ENCODE results near the gene LOXHD1.

The LOXHD1 gene

DNA sequence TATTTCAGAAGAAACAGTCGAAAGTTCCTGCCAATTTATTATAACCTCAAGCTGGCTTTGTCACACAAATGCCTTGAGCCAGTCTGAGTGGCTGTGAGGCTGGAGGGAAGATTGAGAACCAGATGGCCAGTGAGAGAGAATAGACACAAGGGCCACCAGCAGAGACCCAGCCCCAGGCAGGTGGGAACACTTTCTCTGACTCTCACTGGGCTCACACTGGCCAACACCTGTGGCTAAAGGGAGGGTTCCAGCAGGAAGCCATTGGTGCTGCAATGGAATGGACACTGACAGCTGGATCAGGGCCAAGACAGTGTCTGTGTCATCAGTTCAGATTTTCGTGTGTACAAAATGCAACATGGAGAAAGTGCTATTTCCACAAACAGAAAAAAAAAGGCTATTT lies 29.9 kb downstream of the LOXHD1 start:
- no peak for DNase-seq (ENCODE audit: low spot score)

- no peak for DNase-seq (ENCODE audit: low spot score)
These were observed 32.0 kb downstream of the LOXHD1 start for GRCh38 chr18:46625069-46625468.

DNA sequence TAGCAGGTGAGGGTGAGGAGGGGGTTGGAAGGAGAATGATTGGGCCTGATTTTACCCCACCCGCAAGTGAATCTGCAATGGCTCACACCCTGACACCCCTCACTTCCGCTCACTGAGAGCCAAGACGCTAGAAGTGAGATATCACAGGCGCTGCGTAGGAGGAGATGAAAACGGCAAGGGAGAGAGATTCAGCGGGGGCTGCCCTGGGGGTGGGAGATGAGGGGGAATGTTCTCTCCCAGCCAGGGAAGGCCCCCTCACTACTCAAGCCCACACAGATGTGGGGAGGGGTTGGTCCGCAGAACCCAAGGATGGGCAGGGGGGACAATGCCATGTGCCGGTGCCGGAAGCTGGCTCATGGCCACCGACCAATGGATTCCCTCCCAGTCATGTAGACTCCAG lies 32.9 kb downstream of the LOXHD1 start:
- no peak for DNase-seq (ENCODE audit: low spot score)

- DNase-seq (ENCODE audit: low spot score): peak; percentile 6
These were observed 33.5 kb downstream of the LOXHD1 start for GRCh38 chr18:46623541-46623940.

DNA sequence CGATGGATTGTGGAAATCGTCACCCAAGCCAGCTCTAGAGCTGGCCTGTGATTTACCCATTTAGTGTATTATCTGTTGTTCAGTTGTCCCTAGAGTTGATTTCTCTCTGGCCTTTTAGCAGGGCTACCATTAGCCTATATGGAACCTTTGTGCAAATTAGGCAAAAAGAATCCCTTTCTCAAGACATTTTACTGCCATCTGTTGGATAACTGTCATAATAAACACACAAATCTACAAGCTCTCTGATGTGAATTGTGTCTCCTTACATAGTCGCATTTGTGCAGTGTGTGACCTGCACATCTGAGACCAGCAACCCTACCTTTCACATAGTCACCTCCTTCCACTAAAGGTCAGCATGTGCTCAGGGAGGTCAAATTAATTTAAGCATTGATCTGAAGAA lies 34.0 kb downstream of the LOXHD1 start:
- peak; percentile 4 for DNase-seq (ENCODE audit: low spot score)

- no peak for DNase-seq (ENCODE audit: low spot score)
These were observed 34.6 kb downstream of the LOXHD1 start for GRCh38 chr18:46622451-46622850.

DNA sequence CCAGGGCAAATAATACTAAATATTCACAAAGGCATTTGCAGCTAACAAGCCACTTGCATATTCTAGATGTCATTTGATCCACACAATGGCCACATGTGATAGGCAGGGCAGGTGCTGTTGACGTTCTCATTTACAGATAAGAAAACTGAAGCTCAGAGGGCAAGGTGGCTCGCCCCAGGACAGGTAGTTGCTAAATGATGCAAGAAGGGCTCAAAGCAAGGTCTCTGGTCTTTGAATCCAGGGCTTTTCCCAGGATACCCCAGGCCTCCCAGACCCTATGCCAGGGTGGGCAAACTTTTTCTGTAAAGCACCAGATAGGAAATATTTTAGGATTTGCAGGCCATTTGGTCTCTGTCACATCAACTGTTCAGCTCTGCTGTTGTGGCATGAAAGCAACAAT lies 35.1 kb downstream of the LOXHD1 start:
- no peak for DNase-seq (ENCODE audit: low spot score)

DNA sequence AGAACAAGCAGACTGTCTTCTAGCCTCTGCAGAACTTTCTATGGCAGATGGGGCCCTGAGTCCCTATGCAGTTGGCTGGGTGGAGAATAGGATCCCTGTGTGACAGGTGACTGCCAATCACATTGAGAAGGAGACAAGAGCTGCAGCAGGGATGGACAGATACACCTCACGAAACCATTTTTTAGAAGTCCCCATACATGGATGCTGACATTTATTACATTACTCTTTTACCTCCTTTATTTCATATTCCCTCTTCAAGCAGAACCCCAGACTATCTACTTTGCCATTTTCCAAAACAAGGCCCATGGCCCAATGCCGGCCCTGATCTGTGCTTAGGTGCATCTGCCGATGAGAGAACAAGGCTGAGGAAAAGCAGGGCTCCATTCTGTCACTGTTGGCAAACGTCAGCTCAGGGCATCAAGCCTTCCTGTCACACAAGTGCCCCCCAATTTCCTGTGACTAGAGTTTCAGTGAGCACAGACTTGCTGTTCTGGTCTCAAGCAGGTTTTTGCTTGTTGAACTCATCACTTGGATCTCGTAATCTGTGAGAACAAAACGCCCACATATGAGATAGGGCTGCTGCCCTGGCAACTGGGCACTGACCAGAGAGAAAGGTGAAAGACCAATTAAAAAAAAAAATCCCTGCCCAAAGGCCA lies 35.8 kb downstream of the LOXHD1 start:
- DNase-seq (ENCODE audit: low spot score): no peak

GRCh38 chr18:46619559-46619958 lies 37.5 kb downstream of the LOXHD1 start:
- DNase-seq (ENCODE audit: low spot score): no peak

DNA sequence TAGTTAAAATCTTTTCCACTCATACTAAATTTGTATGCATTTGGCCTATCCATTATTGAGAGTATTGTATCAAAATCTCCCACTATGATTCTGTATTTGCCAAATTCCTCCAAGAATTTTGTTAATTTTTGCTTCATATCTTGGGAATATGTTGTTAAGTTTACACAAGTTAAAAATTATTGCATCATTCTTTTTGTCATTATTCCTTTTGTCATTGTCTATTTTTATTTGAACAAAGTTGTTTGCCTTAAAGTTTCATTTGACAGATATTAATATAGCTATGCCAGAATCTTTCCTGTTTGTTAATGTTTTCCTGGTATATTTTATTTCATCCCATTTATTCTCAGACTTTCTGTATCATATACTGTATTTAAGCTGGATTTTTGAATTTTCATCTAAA lies 41.3 kb downstream of the LOXHD1 start:
- no peak for DNase-seq (ENCODE audit: low spot score)

GRCh38 chr18:46609048-46609447 lies 48.0 kb downstream of the LOXHD1 start:
- DNase-seq (ENCODE audit: low spot score): no peak

DNA sequence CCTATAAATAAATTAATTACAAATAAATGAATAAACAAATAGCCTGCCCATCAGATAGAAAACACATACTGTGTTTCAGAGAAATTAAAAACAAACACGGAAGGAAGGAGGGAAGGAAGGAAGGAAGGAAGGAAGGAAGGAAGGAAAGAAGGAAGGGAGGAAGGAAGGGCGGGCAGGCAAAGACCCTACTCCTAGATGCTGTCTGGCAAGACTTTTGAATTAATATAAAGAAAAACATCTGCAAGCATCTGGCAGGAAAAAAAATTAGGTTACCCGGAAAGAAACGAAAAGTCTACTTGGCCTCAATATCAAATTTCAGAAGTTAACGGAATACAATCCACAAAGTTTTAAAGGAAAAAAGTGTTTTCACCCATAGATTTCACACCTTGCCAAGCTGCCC lies 49.1 kb downstream of the LOXHD1 start:
- DNase-seq (ENCODE audit: low spot score): no peak

DNA sequence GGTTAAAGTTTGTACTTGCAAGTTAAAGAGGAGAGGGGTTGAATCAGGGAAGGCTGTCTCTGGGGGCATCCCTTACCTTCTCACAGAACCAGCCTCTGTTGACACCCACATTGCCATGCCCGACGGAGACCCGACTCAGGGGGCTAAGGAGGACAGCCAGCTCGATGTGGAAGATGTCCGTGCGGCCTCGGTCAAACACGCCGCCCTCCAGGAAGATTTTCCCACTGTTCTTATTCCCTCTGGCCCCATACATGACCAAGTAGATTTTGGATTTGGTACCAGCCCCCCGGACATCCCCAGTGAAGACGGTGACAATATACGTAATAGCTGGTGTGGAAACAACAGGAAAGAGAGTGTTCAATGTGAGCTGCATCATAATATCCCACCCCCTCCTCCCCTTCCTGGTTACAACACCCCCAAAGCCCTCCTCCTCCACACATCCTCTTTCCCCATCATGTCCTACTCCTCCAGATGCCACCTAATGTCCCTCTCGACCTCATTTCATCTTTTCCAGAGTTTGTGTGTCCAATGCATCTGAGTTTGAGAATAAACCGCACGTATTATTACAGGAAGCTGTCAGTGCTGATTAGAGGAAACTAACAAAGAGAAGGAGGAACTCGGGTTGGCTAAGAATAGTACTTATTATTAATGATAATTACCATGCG lies 55.7 kb downstream of the LOXHD1 start:
- DNase-seq (ENCODE audit: low spot score): no peak

- DNase-seq (ENCODE audit: low spot score): peak; percentile 5
These were observed 60.9 kb downstream of the LOXHD1 start for GRCh38 chr18:46596119-46596518.

DNA sequence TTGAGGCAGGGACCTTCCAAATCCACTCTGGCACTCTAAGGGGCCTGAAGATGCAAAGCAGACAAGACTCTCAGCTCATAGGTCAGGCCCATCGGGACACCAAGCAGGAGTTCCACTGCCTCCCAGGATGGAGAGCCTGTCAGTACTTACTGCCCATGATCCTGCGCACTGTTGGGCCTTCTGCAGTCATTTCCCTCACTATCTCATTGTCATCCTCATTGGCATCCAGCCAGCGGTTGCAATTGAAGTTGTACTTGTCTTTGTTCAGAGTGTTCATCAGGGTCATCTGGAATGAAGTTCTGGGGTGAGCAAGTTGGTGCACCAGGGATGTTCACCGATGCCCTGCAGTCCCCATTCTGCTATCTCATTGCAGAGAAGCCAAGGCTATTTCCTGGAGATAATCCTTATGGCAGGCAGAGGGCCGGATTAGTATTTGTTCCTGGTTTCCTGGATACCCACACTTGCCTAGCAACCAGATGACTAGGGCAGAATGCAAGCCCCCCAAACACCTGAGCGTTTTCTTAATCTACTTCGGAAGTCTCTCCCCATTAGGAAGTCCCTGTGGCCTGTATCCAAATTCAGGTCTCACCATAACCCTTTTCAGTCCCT lies 65.1 kb downstream of the LOXHD1 start:
- DNase-seq (ENCODE audit: low spot score): no peak

DNA sequence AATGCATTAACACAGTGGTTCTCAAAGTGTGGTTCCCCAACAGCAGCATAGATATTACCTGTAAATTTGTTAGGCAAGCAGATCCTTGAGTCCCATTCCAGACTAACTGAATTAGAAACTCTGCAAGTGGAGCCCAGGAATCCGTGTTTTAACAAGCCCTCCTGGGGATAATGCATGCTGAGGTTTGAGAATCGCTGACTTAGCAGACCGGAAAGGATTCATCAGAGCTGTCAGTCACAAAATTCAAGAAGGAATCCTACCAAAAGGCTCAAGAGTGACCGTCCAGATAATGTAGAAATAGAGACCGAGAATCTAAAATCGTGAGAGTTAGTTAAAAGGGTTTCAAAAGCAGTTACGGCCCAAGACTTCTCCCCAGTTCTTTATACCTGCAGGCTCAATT lies 66.9 kb downstream of the LOXHD1 start:
- DNase-seq (ENCODE audit: low spot score): no peak

DNA sequence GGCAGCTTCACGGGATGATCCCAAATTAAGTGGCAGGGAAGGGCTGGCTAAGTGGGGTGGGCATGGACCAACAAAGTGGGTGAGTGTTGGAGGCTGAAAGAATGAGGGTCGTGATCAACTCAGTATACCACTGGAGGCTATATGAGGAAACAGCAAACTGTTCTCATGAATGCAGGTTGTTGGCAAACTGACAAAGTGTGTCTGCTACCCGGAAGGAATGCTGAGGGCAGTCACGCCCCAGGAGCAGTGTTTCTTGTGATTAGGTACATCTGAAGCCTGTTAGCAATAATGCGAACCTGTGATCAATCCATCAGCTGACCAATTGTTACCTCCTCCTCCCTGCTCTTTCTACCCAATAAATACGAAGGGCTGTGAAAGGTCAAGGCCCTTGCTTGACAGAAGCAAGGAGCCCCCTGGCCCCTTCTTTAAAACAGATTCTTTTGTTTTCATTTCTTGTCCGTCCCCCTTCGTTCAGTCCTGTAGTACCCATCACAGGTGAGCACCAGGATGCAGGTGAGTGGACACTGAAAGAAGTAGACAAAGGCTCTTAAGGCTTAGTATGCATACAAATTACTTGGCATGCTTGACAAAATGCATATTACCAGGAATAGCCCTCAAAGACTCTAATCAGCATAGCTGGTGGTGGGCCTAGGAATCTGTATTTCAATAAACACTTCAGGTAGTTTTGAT lies 67.9 kb downstream of the LOXHD1 start:
- no peak for DNase-seq (ENCODE audit: low spot score)

GRCh38 chr18:46587600-46587999 lies 69.4 kb downstream of the LOXHD1 start:
- DNase-seq (ENCODE audit: low spot score): no peak

DNA sequence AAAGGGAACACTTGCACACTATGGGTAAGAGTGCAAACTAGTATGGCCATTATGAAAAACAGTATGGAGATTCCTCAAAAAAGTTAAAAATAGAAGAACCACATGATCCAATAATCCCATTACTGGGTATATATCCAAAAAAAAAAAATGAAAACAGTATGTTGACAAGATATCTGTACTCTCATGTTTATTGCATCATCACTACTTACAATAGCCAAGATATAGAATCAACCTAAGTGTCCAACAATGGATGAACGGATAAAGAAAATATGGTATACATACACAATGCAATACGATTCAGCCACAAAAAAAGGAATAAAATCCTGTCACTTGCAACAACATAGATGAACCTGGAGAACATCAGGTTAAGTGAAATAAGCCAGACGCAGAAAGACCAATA lies 73.3 kb downstream of the LOXHD1 start:
- DNase-seq (ENCODE audit: low spot score): no peak

DNA sequence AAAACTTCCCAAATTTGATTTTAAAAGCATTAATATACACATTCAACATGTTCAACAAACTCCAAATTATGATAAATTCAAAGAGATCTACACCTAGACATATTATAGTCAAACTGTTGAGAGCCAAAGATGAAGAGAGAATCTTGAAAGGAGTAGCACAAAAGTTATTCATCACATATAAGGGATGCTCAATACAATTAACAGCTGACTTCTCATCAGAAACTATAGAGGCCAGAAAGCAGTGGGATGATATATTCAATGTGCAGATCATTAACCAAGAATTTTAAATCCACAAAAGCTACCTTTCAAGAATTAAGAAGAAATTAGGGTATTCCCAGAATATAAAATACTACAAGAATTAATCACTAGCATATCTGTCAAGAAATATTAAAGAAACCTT lies 75.4 kb downstream of the LOXHD1 start:
- no peak for DNase-seq (ENCODE audit: low spot score)

DNA sequence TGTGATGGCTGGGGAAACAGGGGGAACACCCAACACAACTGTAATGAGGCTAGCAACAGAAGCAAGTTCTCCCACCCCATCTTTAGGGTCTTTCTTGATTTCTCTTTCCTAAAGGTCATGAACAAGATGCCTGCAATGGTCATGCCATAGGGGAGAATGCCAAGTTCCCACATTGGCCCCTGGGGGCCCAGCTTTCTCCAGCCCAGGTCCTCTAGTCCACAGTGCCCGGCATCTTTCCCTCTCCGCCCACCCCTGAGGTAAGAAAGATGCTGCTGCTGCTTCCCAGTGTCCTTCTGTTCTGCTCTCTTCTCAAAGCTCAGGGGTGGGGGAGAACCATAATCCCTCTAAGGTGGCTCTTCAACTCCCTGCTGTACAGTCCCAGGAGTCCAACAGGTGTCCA lies 78.0 kb downstream of the LOXHD1 start:
- DNase-seq (ENCODE audit: low spot score): no peak

DNA sequence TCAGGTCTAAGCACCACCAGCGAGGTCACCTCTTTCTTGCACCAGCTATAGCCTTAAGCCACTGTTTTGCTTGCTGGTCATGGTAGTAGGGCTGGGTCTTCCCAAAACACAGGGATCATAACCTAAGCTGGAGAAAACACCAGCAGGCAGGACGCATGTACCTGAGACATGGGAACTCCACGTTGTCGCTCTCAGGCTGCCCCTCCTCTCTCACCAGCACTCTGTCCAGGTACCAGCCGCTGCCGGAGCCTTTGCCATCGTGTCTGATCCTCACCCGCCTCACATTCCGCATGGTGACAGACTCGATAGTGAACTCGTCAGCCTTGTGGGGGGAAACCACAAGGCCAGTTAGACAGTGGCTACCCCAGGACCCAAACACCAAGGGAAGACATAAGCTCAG lies 79.5 kb downstream of the LOXHD1 start:
- no peak for DNase-seq (ENCODE audit: low spot score)

DNA sequence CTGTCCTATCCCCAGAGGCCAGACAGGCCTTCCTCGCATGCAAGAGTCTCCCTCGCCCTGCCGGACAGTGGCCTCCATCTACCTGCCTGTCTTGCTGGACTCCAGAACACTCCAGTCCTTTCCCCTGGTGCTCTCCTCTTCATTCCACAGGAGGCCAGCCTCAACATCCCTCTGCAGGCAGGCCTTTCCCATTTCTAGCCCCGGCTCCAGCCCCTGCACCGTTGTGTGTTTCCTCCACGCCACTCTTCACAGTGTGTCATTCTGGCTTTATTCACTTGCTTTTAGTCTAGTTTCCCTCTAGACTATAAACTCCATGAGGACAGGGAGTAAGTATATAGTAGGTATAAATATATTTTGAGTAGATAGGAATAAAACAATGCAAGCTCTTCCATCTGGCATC lies 81.2 kb downstream of the LOXHD1 start:
- no peak for DNase-seq (ENCODE audit: low spot score)

Measured in activated CD4-positive, alpha-beta T cell treated with anti-CD3 and anti-CD28 coated beads, Interleukin-2, Interleukin-4, amounts not matched to agents 100 ng/mL and 50 ng/mL, durations not matched to agents 16 hours and 8 hours (primary cell).